HCT116 (cell line): ENCODE results near the gene DAAM1. TPM values are rescaled to one million over a fixed set of nuclear protein-coding genes. Genes with fewer than 3 reads are reported as not detected.

Experiments used
- ATAC-seq: fragments of 200-7000 bp; cut with Tn5 transposase; 2 replicates; pipeline ENCODE4 v1.9.1; 2020; ENCODE audit warnings: mild to moderate bottlenecking, moderate library complexity
- BruUV-seq: library from RNA; stranded (reverse); fragments of 400-500 nt; replicated peaks from 2 replicates; lab custom pipeline; 2021; lab: Mats Ljungman, UMichigan
- CTCF ChIA-PET: fragments of 300-600 bp; sonication (Branson Sonifier 250); formaldehyde crosslinking; loops from one replicate; lab custom pipeline; 2021; ENCODE audit warnings: antibody characterized with exemption; lab: Charles Lee
- POLR2A ChIA-PET: fragments of 300-600, 350-600 bp; sonication (Branson Sonifier 250); formaldehyde crosslinking; loops from one replicate; lab custom pipeline; 2021; ENCODE audit warnings: antibody characterized with exemption; lab: Charles Lee
- RAD21 ChIA-PET, 2 experiments: fragments of 300-600 bp; sonication (Branson Sonifier 250); formaldehyde crosslinking; loops; one replicate each; lab custom pipeline; 2023; ENCODE audit warnings: low total read pairs in 2 of 2; ENCODE audit not compliant: uncharacterized antibody in 2 of 2, unreplicated experiment in 2 of 2, low non-redundant PET in 1 of 2; lab: Charles Lee
- DNase-seq: peaks from one replicate; pipeline ENCODE4 v3.0.0-alpha.2; 2010; ENCODE audit warnings: low read depth, low spot score
- H2AFZ ChIP-seq: fragments of 200-600 bp; shearing (Covaris generic), sonication (generic); 2 replicates; pipeline ENCODE4 v1.6.1; 2017; ENCODE audit warnings: low read depth, mixed run types, mixed read lengths, antibody characterized with exemption, low read length; ENCODE audit not compliant: poor library complexity, severe bottlenecking
- H3K27ac ChIP-seq: 2 replicates; pipeline ENCODE4 v1.5.1; 2012; ENCODE audit warnings: low read depth, low read length
- H3K27me3 ChIP-seq: fragments of 200-600 bp; sonication (generic); 2 replicates; pipeline ENCODE4 v1.6.1; 2016; ENCODE audit warnings: mixed run types, low read length, mixed read lengths; ENCODE audit not compliant: insufficient read depth
- H3K36me3 ChIP-seq, 2 experiments: fragments of 200-500 bp in 1 of 2; fragments of 200-600 bp in 1 of 2; sonication (Bioruptor generic) in 1 of 2; sonication (generic) in 1 of 2; 2 replicates each; pipeline versions ENCODE4 v1.5.1 to v1.6.1; 2014 to 2016; ENCODE audit warnings: low read length in 2 of 2, inconsistent platforms in 1 of 2, mixed read lengths in 1 of 2, mixed run types in 1 of 2; ENCODE audit not compliant: insufficient read depth in 2 of 2, control insufficient read depth in 1 of 2
- H3K4me1 ChIP-seq, 2 experiments: fragments of 200-600 bp in 1 of 2; sonication (generic) in 1 of 2; 2 replicates each; pipeline versions ENCODE4 v1.5.1 to v1.6.1; 2012 to 2017; ENCODE audit warnings: low read length in 2 of 2, inconsistent platforms in 1 of 2, mild to moderate bottlenecking in 1 of 2, mixed read lengths in 1 of 2, mixed run types in 1 of 2, moderate library complexity in 1 of 2; ENCODE audit not compliant: insufficient read depth in 2 of 2, control insufficient read depth in 1 of 2
- H3K4me2 ChIP-seq: fragments of 200-600 bp; sonication (generic); 2 replicates; pipeline ENCODE4 v1.6.1; 2017; ENCODE audit warnings: mixed run types, low read length, mixed read lengths
- H3K4me3 ChIP-seq, 2 experiments: fragments of 200-600 bp in 1 of 2; sonication (generic) in 1 of 2; replicated peaks in 1 of 2; 2 replicates each; pipeline ENCODE4 v1.5.1; 2011 to 2016; ENCODE audit warnings: low read length in 2 of 2, control low read depth in 1 of 2, low read depth in 1 of 2, mild to moderate bottlenecking in 1 of 2, mixed read lengths in 1 of 2, mixed run types in 1 of 2
- H3K79me2 ChIP-seq: fragments of 200-600 bp; sonication (generic); 2 replicates; pipeline ENCODE4 v1.6.1; 2017; ENCODE audit warnings: mild to moderate bottlenecking, mixed run types, low read length, moderate library complexity, mixed read lengths; ENCODE audit not compliant: insufficient read depth
- H3K9ac ChIP-seq: fragments of 200-600 bp; sonication (generic); 2 replicates; pipeline ENCODE4 v1.6.1; 2016; ENCODE audit warnings: low read length, mixed read lengths
- H3K9me2 ChIP-seq: fragments of 200-600 bp; sonication (generic), shearing (Covaris generic); 2 replicates; pipeline ENCODE4 v1.6.1; 2017; ENCODE audit warnings: mixed run types, mild to moderate bottlenecking, moderate library complexity; ENCODE audit not compliant: insufficient read depth
- H3K9me3 ChIP-seq, 2 experiments: fragments of 200-500 bp in 1 of 2; fragments of 200-600 bp in 1 of 2; sonication (Bioruptor generic) in 1 of 2; sonication (generic) in 1 of 2; 2 replicates each; pipeline ENCODE4 v1.6.1; 2014 to 2017; ENCODE audit warnings: low read length in 2 of 2, mixed read lengths in 2 of 2, inconsistent platforms in 1 of 2, low read depth in 1 of 2, mild to moderate bottlenecking in 1 of 2, mixed run types in 1 of 2, moderate library complexity in 1 of 2; ENCODE audit not compliant: control insufficient read depth in 1 of 2, insufficient read depth in 1 of 2
- H4K20me1 ChIP-seq: fragments of 200-600 bp; sonication (generic), shearing (Covaris generic); 2 replicates; pipeline ENCODE4 v1.6.1; 2017; ENCODE audit warnings: mixed run types, mild to moderate bottlenecking, moderate library complexity; ENCODE audit not compliant: insufficient read depth
- CBX3 ChIP-seq: IDR thresholded peaks from 2 replicates; pipeline ENCODE4 v1.6.1; 2012; ENCODE audit warnings: low read depth
- CTCF ChIP-seq, 3 experiments: fragments of 200-600 bp in 1 of 3; sonication (generic) in 1 of 3; IDR thresholded peaks in 2 of 3; conservative IDR thresholded peaks in 1 of 3; 2 replicates each; pipeline ENCODE4 v1.5.1; 2012 to 2017; ENCODE audit warnings: low read depth in 2 of 3, low read length in 2 of 3, antibody characterized with exemption in 1 of 3, borderline replicate concordance in 1 of 3, control low read depth in 1 of 3, mild to moderate bottlenecking in 1 of 3, mixed read lengths in 1 of 3, mixed run types in 1 of 3, moderate library complexity in 1 of 3; ENCODE audit not compliant: insufficient read depth in 1 of 3
- EGR1 ChIP-seq: IDR thresholded peaks from 2 replicates; pipeline ENCODE4 v1.6.1; 2012; ENCODE audit warnings: low read depth
- EZH2 ChIP-seq: fragments of 200-600 bp; sonication (generic); IDR thresholded peaks from 2 replicates; pipeline ENCODE4 v1.6.1; 2017; ENCODE audit warnings: antibody characterized with exemption, mixed run types
- FOSL1 ChIP-seq: IDR thresholded peaks from 2 replicates; pipeline ENCODE4 v1.6.1; 2012; ENCODE audit warnings: low read depth
- POLR2A ChIP-seq: IDR thresholded peaks from 2 replicates; pipeline ENCODE4 v1.7.0; 2011; ENCODE audit warnings: borderline replicate concordance; ENCODE audit not compliant: insufficient read depth, insufficient read length; ENCODE audit errors: extremely low read depth
- ZBTB33 ChIP-seq: IDR thresholded peaks from 2 replicates; pipeline ENCODE4 v1.6.1; 2011; ENCODE audit warnings: mild to moderate bottlenecking, low read length, moderate library complexity; ENCODE audit not compliant: insufficient replicate concordance; ENCODE audit errors: extremely low read depth
- ZFX ChIP-seq: fragments of 450-650 bp; IDR thresholded peaks from 2 replicates; pipeline ENCODE4 v1.6.1; 2017
- ZNF274 ChIP-seq: fragments of 200-500 bp; sonication (Bioruptor generic); IDR thresholded peaks from 2 replicates; pipeline ENCODE4 v1.6.1; 2014; ENCODE audit warnings: mild to moderate bottlenecking, low read depth, low read length, inconsistent platforms
- intact Hi-C: fragments of 100-400 bp; cut with micrococcal nuclease; formaldehyde crosslinking; loops from 2 replicates; pipeline ENCODE4 v1.10.0; 2022
- total RNA-seq: library from RNA; stranded (reverse); gene quantifications from one replicate; pipeline ENCODE4 v1.2.1, GENCODE V29; 2021; ENCODE audit not compliant: unreplicated experiment

The DAAM1 gene
- total RNA-seq, 1 experiment from 2014 or later, result 10.7 TPM

GRCh38 chr14:59391388-59391787, 202.9 kb downstream of the DAAM1 start (continued):
- TF ChIP-seq CTCF (IDR thresholded peaks at IDR 0.05 in 2 of 3, conservative IDR thresholded peaks at IDR 0.05 in 1 of 3; ENCODE audit: borderline replicate concordance in 1 of 3, insufficient read depth in 1 of 3, low read depth in 2 of 3, low read length in 2 of 3) (no peak), ZNF274 (no peak), ZFX (no peak), POLR2A (no peak), FOSL1 (no peak)

- DNase-seq, result no peak
- H3K27me3 ChIP-seq, result no peaks in the 10 kb centered on the region
- POLR2A ChIA-PET, result interaction anchor here (0.6 kb wide), 1 partner anchor 90 kb away, joined by 3 read pairs; the partner anchor contains the start of genes JKAMP and L3HYPDH
Measured at GRCh38 chr14:59394268-59394667, 205.8 kb downstream of the DAAM1 start.

More at GRCh38 chr14:59394268-59394667, 205.8 kb downstream of the DAAM1 start:
- H3K27ac ChIP-seq, result no peak overlapping the region
- no peak overlapping the region for H2AFZ ChIP-seq
- H3K9me3 ChIP-seq, result no peaks in the 10 kb centered on the region
- H3K4me2 ChIP-seq, result no peak overlapping the region
- H3K9me2 ChIP-seq, result no peaks in the 10 kb centered on the region
- H3K4me3 ChIP-seq, result no peak overlapping the region
- RAD21 ChIA-PET, result no interaction called here
- H4K20me1 ChIP-seq, result no peaks in the 10 kb centered on the region; the same call in 1 of the 2 replicates
- no peaks in the 10 kb centered on the region for H3K4me1 ChIP-seq
- no TSS peak for BruUV-seq
- intact Hi-C loops, result no loop called here
- H3K9ac ChIP-seq, result no peak overlapping the region
- TF ChIP-seq ZFX (no peak), EZH2 (no peak), CBX3 (no peak), ZBTB33 (no peak), EGR1 (no peak)
- TF ChIP-seq, all 23 proteins: peak for 0
- no peak for ATAC-seq
- no peaks in the 10 kb centered on the region; a peak in 1 of 4 replicates for H3K36me3 ChIP-seq
- CTCF ChIA-PET, result no interaction called here
- H3K79me2 ChIP-seq, result no peaks in the 10 kb centered on the region
